Daoy (cell line): ENCODE measurements around the gene IARS2. TPM values are rescaled to one million over a fixed set of nuclear protein-coding genes. Genes with fewer than 3 reads are reported as not detected.
"Not testable (repeated sequence)": the region's sequence is repeated elsewhere in the genome, so short reads cannot be mapped to it uniquely, and the experiment has no call there.

Experiments used
- DNase-seq: peaks from one replicate; pipeline ENCODE4 v3.0.0-alpha.2; 2015; ENCODE audit warnings: low read depth
- total RNA-seq: library from RNA; depleted of rRNA; stranded (reverse); fragments of >200 nt; shearing (Covaris generic); gene quantifications from 2 replicates; pipeline ENCODE4 v1.2.3, GENCODE V29; 2014; rRNA removed

IARS2 gene
- total RNA-seq, 1 experiment from 2014 or later: 89.5 TPM

- no peak for DNase-seq
Measured at GRCh38 chr1:220164517-220164916, 70.6 kb downstream of the IARS2 start.

- DNase-seq: no peak
Measured at GRCh38 chr1:220166853-220167252, 72.9 kb downstream of the IARS2 start.

GRCh38 chr1:220169887-220170286 is 76.0 kb downstream of the IARS2 start:
- not testable (repeated sequence) for DNase-seq

- no peak for DNase-seq
Measured at GRCh38 chr1:220170836-220171526, 77.0 kb downstream of the IARS2 start.

GRCh38 chr1:220176540-220176939 is 82.6 kb downstream of the IARS2 start:
- DNase-seq: no peak

GRCh38 chr1:220182111-220182510 is 88.2 kb downstream of the IARS2 start:
- DNase-seq: no peak

GRCh38 chr1:220182656-220183055 is 88.7 kb downstream of the IARS2 start:
- no peak for DNase-seq

- DNase-seq: no peak
Measured at GRCh38 chr1:220184506-220184905, 90.6 kb downstream of the IARS2 start.

GRCh38 chr1:220186752-220187151 is 92.8 kb downstream of the IARS2 start:
- DNase-seq: no peak

GRCh38 chr1:220188538-220188937 is 94.6 kb downstream of the IARS2 start:
- DNase-seq: no peak

- no peak for DNase-seq
Measured at GRCh38 chr1:220189750-220190347, 95.9 kb downstream of the IARS2 start.

- no peak for DNase-seq
Measured at GRCh38 chr1:220195701-220196100, 101.8 kb downstream of the IARS2 start.

Other genes with a start within 250 kb of the IARS2 start
- not detected in 2 replicates for gene SLC30A10, start 165.6 kb upstream of the IARS2 start, total RNA-seq
- 99.8 and 107 TPM in 2 replicates for gene EPRS1, start 47.6 kb upstream of the IARS2 start, total RNA-seq
- gene BPNT1, start 4.3 kb upstream of the IARS2 start, total RNA-seq: 43.1 and 46.6 TPM in 2 replicates
- gene RAB3GAP2, start 178.3 kb downstream of the IARS2 start, total RNA-seq: 26.3 and 28.8 TPM in 2 replicates